HepG2 (cell line): ENCODE results near the gene FGA. TPM values are rescaled to one million over a fixed set of nuclear protein-coding genes. Genes with fewer than 3 reads are reported as not detected.

Source experiments
- CBX1 ChIP-seq: IDR thresholded peaks from one replicate; pipeline ENCODE4 v1.6.1; 2016; ENCODE audit warnings: antibody characterized with exemption, low read depth
- KDM5A ChIP-seq: fragments of 200-600 bp; sonication (generic); IDR thresholded peaks from 2 replicates; pipeline ENCODE4 v1.7.0; 2018; ENCODE audit warnings: antibody characterized with exemption, mild to moderate bottlenecking, low read length, borderline replicate concordance
- KLF16 ChIP-seq, 2 experiments: sonication (generic) in 1 of 2; formaldehyde crosslinking in 1 of 2; IDR thresholded peaks; 2 replicates each; pipeline versions ENCODE4 v1.6.1 to v1.8.0; 2016 to 2023; ENCODE audit warnings: missing genetic modification reagents in 2 of 2, missing compliant biosample characterization in 1 of 2
- TSC22D2 ChIP-seq: sonication (generic); formaldehyde crosslinking; IDR thresholded peaks from 2 replicates; pipeline ENCODE4 v1.5.1; 2020; ENCODE audit warnings: missing genetic modification reagents, mild to moderate bottlenecking, borderline replicate concordance
- ZFX ChIP-seq: sonication (generic); formaldehyde crosslinking; IDR thresholded peaks from 2 replicates; pipeline ENCODE4 v1.4.0; 2020; ENCODE audit warnings: mild to moderate bottlenecking, low read depth, missing genetic modification reagents, moderate library complexity
- ZNF343 ChIP-seq: sonication (generic); formaldehyde crosslinking; IDR thresholded peaks from 2 replicates; pipeline ENCODE4 v1.4.0; 2020; ENCODE audit warnings: mild to moderate bottlenecking, missing genetic modification reagents
- ZNF44 ChIP-seq: sonication (generic); formaldehyde crosslinking; IDR thresholded peaks from 2 replicates; pipeline ENCODE4 v1.5.1; 2020; ENCODE audit warnings: mild to moderate bottlenecking, missing genetic modification reagents
- ZNF550 ChIP-seq: sonication (generic); formaldehyde crosslinking; IDR thresholded peaks from 2 replicates; pipeline ENCODE4 v1.4.0; 2020; ENCODE audit warnings: mild to moderate bottlenecking, missing genetic modification reagents, borderline replicate concordance
- ZNF558 ChIP-seq: sonication (generic); formaldehyde crosslinking; IDR thresholded peaks from 2 replicates; pipeline ENCODE4 v1.9.0; 2022; ENCODE audit warnings: mild to moderate bottlenecking, missing genetic modification reagents, borderline replicate concordance
- ZNF781 ChIP-seq: sonication (generic); formaldehyde crosslinking; IDR thresholded peaks from 2 replicates; pipeline ENCODE4 v1.5.1; 2020; ENCODE audit warnings: borderline replicate concordance, mild to moderate bottlenecking, missing genetic modification reagents; ENCODE audit errors: not compliant biosample characterization
- polyA plus RNA-seq, 8 experiments: library from polyadenylated mRNA; depleted of rRNA in 3 of 8; stranded (reverse) in 7 of 8; unstranded in 1 of 8; fragments of >200 nt; fragmentation: Illumina TruSeq in 4 of 8; extraction: Trizol in 4 of 8; gene quantifications; 2 replicates each; pipeline versions ENCODE4 v1.2.1 to v1.2.3, GENCODE V29; 2011 to 2016; ENCODE audit warnings: low read depth in 4 of 8, missing spikeins in 1 of 8, mixed read lengths in 1 of 8; ENCODE audit not compliant: insufficient read depth in 1 of 8
- total RNA-seq, 5 experiments: library from RNA; depleted of rRNA; stranded (reverse); fragments of >200 nt; fragmentation: Illumina TruSeq; extraction: Trizol; gene quantifications; 2 replicates each; pipeline ENCODE4 v1.2.3, GENCODE V29; 2016; ENCODE audit warnings: low read depth in 1 of 5
- TF ChIP-seq, protein P1 (sequence below): sonication (generic); formaldehyde crosslinking; IDR thresholded peaks from 2 replicates; pipeline ENCODE4 v1.4.0; 2020; ENCODE audit warnings: missing genetic modification reagents
- TF ChIP-seq, protein P2 (sequence below): sonication (generic); formaldehyde crosslinking; IDR thresholded peaks from one replicate; pipeline ENCODE4 v1.5.1; 2020; ENCODE audit warnings: mild to moderate bottlenecking, missing genetic modification reagents; ENCODE audit errors: not compliant biosample characterization
- TF ChIP-seq, protein P3 (sequence below): sonication (generic); formaldehyde crosslinking; IDR thresholded peaks from 2 replicates; pipeline ENCODE4; 2020; ENCODE audit warnings: missing genetic modification reagents, mild to moderate bottlenecking, borderline replicate concordance

Gene FGA
- total and polyA plus RNA-seq, 2 of the 13 experiments (the other 11 are each of a cell fraction or from before 2014, with no cell fraction given) = 640 to 1,523 TPM

DNA sequence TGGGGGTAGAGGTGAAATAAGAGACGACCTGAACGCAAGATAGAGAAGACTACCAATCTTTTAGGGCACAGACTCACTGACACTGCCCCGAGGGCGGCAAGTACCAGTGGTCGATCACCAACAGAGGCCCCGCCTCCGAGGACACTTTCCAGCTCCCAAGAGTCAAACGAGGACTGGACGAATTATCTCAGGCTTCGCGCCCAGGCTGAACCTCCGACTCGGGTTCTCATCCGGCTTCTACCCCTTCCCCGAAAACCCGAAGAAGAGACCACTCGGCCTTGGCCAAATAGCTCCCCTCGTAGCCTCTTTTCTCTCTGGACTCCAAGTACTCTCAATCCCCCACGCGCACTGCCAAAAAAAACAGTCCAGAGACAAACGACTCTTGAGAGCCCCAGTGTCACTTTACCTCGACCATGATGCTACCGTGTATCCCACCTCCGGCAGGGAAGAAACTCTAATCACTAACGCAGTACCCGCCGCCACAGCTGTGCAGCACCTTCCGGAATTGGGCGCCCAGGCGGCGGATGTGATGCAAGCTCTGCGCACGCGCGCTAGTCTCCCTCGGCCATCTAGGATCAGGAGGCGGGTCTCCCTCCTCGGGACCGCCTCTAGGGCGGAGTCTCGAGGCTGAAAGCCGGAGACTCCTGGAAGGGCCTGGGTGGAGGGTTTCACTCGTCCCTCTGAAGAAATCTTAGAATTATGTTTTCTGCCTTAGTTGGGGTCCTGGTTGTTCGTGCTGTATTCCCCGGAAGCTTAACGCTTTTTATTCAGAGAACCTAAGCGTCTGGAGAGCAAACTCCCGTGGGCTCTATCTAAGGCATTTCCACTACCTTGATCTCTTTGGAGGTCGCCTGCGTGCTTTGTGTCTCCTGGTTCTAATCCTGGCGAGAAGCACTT lies 40.4 kb downstream of the FGA start, which contains the start of gene PLRG1 (continued):
- no peak for TF ChIP-seq ZNF558 (CRISPR knock-in tag)
- TF ChIP-seq ZFX (CRISPR knock-in tag) = peak; percentile 67
- TF ChIP-seq, protein P1, sequence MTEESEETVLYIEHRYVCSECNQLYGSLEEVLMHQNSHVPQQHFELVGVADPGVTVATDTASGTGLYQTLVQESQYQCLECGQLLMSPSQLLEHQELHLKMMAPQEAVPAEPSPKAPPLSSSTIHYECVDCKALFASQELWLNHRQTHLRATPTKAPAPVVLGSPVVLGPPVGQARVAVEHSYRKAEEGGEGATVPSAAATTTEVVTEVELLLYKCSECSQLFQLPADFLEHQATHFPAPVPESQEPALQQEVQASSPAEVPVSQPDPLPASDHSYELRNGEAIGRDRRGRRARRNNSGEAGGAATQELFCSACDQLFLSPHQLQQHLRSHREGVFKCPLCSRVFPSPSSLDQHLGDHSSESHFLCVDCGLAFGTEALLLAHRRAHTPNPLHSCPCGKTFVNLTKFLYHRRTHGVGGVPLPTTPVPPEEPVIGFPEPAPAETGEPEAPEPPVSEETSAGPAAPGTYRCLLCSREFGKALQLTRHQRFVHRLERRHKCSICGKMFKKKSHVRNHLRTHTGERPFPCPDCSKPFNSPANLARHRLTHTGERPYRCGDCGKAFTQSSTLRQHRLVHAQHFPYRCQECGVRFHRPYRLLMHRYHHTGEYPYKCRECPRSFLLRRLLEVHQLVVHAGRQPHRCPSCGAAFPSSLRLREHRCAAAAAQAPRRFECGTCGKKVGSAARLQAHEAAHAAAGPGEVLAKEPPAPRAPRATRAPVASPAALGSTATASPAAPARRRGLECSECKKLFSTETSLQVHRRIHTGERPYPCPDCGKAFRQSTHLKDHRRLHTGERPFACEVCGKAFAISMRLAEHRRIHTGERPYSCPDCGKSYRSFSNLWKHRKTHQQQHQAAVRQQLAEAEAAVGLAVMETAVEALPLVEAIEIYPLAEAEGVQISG (CRISPR knock-in tag) = peak; percentile 75
- TF ChIP-seq ZNF550 (CRISPR knock-in tag) = 0 out of 2 replicates have a peak, but pooled peaks have one; percentile 35
- TF ChIP-seq ZNF44 (CRISPR knock-in tag) = peak; percentile 58; the same call in 1 of the 2 replicates
- TF ChIP-seq KDM5A = peak; percentile 79; the same call in 1 of the 2 replicates
- TF ChIP-seq CBX1 = peak; percentile 57
- TF ChIP-seq, protein P2, sequence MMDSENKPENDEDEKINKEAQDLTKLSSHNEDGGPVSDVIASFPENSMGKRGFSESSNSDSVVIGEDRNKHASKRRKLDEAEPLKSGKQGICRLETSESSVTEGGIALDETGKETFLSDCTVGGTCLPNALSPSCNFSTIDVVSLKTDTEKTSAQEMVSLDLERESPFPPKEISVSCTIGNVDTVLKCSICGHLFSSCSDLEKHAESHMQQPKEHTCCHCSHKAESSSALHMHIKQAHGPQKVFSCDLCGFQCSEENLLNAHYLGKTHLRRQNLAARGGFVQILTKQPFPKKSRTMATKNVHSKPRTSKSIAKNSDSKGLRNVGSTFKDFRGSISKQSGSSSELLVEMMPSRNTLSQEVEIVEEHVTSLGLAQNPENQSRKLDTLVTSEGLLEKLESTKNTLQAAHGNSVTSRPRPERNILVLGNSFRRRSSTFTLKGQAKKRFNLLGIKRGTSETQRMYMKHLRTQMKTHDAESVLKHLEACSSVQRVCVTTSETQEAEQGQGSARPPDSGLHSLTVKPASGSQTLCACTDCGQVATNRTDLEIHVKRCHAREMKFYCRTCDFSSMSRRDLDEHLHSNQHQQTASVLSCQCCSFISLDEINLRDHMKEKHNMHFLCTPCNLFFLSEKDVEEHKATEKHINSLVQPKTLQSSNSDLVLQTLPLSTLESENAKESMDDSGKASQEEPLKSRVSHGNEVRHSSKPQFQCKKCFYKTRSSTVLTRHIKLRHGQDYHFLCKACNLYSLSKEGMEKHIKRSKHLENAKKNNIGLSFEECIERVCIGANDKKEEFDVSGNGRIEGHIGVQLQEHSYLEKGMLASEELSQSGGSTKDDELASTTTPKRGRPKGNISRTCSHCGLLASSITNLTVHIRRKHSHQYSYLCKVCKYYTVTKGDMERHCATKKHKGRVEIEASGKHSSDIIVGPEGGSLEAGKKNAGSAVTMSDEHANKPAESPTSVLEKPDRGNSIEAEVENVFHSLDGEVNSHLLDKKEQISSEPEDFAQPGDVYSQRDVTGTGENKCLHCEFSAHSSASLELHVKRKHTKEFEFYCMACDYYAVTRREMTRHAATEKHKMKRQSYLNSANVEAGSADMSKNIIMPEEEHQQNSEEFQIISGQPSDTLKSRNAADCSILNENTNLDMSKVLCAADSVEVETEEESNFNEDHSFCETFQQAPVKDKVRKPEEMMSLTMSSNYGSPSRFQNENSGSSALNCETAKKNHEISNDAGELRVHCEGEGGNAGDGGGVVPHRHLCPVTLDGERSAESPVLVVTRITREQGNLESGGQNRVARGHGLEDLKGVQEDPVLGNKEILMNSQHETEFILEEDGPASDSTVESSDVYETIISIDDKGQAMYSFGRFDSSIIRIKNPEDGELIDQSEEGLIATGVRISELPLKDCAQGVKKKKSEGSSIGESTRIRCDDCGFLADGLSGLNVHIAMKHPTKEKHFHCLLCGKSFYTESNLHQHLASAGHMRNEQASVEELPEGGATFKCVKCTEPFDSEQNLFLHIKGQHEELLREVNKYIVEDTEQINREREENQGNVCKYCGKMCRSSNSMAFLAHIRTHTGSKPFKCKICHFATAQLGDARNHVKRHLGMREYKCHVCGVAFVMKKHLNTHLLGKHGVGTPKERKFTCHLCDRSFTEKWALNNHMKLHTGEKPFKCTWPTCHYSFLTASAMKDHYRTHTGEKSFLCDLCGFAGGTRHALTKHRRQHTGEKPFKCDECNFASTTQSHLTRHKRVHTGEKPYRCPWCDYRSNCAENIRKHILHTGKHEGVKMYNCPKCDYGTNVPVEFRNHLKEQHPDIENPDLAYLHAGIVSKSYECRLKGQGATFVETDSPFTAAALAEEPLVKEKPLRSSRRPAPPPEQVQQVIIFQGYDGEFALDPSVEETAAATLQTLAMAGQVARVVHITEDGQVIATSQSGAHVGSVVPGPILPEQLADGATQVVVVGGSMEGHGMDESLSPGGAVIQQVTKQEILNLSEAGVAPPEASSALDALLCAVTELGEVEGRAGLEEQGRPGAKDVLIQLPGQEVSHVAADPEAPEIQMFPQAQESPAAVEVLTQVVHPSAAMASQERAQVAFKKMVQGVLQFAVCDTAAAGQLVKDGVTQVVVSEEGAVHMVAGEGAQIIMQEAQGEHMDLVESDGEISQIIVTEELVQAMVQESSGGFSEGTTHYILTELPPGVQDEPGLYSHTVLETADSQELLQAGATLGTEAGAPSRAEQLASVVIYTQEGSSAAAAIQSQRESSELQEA = peak; percentile 49
- TF ChIP-seq KLF16 (CRISPR knock-in tag; IDR thresholded peaks at IDR 0.05) = peak in 1 of 2 experiments; percentile 70; a peak in 2 of 4 replicates
- no peak for TF ChIP-seq TSC22D2 (CRISPR knock-in tag)
- TF ChIP-seq, protein P3, sequence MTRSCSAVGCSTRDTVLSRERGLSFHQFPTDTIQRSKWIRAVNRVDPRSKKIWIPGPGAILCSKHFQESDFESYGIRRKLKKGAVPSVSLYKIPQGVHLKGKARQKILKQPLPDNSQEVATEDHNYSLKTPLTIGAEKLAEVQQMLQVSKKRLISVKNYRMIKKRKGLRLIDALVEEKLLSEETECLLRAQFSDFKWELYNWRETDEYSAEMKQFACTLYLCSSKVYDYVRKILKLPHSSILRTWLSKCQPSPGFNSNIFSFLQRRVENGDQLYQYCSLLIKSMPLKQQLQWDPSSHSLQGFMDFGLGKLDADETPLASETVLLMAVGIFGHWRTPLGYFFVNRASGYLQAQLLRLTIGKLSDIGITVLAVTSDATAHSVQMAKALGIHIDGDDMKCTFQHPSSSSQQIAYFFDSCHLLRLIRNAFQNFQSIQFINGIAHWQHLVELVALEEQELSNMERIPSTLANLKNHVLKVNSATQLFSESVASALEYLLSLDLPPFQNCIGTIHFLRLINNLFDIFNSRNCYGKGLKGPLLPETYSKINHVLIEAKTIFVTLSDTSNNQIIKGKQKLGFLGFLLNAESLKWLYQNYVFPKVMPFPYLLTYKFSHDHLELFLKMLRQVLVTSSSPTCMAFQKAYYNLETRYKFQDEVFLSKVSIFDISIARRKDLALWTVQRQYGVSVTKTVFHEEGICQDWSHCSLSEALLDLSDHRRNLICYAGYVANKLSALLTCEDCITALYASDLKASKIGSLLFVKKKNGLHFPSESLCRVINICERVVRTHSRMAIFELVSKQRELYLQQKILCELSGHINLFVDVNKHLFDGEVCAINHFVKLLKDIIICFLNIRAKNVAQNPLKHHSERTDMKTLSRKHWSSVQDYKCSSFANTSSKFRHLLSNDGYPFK (CRISPR knock-in tag) = peak; percentile 35; the same call in 1 of the 2 replicates
- peak; percentile 85 for TF ChIP-seq ZNF781
- no peak for TF ChIP-seq ZNF343 (CRISPR knock-in tag)
